HUES6 (cell line): ENCODE data around the gene PLOD2.

Source experiments
- H3K27ac ChIP-seq: 2 replicates; pipeline ENCODE4 v1.7.0; 2013; ENCODE audit warnings: low read depth, mild to moderate bottlenecking, low read length, inconsistent platforms
- H3K27me3 ChIP-seq: 2 replicates; pipeline ENCODE4 v1.6.1; 2013; ENCODE audit warnings: low read length; ENCODE audit not compliant: control insufficient read depth, insufficient read depth
- H3K36me3 ChIP-seq: 2 replicates; pipeline ENCODE4 v1.6.1; 2013; ENCODE audit warnings: low read length; ENCODE audit not compliant: control insufficient read depth, insufficient read depth
- H3K4me1 ChIP-seq: 2 replicates; pipeline ENCODE4 v1.6.1; 2013; ENCODE audit warnings: low read length; ENCODE audit not compliant: control insufficient read depth, insufficient read depth
- H3K4me3 ChIP-seq: 2 replicates; pipeline ENCODE4 v1.5.1; 2013; ENCODE audit warnings: low read depth, low read length
- H3K9ac ChIP-seq: one replicate; pipeline ENCODE4 v1.6.1; 2013; ENCODE audit warnings: mild to moderate bottlenecking, low read length
- H3K9me3 ChIP-seq: 2 replicates; pipeline ENCODE4 v1.6.1; 2013; ENCODE audit warnings: low read depth, low read length; ENCODE audit not compliant: control insufficient read depth, insufficient read depth

The PLOD2 gene

DNA sequence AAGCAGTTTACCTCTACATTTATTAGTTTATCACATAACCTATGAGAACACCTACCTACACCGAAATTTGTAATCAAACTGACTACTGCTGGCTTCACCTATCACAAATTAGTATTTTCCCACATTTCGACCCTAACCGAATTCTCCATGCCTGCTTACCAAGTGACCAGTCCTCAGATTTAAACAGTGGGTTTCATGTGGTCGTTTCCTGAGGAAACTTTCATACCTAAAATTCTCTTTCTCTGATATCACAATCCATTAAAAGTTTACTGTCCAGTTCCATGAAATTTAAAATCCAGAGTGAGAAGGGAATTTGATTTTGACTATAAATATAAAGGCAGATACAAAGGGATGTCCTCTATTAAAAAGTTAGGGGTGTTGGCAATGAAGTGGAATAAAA, 1.9 kb downstream of the PLOD2 start:
- 0 out of 2 replicates have a peak overlapping the region, but pooled peaks have one; percentile 46 for H3K27ac ChIP-seq
- H3K36me3 ChIP-seq: no peaks in the 10 kb centered on the region
- peak overlapping the region; percentile 72 for H3K4me3 ChIP-seq
- H3K4me1 ChIP-seq: peaks cover 36% of the 10 kb centered on the region; the same call in 1 of the 2 replicates
- peak overlapping the region; percentile 34 for H3K9ac ChIP-seq
- peaks cover 14% of the 10 kb centered on the region; the same call in 1 of the 2 replicates for H3K27me3 ChIP-seq
- no peaks in the 10 kb centered on the region for H3K9me3 ChIP-seq

DNA sequence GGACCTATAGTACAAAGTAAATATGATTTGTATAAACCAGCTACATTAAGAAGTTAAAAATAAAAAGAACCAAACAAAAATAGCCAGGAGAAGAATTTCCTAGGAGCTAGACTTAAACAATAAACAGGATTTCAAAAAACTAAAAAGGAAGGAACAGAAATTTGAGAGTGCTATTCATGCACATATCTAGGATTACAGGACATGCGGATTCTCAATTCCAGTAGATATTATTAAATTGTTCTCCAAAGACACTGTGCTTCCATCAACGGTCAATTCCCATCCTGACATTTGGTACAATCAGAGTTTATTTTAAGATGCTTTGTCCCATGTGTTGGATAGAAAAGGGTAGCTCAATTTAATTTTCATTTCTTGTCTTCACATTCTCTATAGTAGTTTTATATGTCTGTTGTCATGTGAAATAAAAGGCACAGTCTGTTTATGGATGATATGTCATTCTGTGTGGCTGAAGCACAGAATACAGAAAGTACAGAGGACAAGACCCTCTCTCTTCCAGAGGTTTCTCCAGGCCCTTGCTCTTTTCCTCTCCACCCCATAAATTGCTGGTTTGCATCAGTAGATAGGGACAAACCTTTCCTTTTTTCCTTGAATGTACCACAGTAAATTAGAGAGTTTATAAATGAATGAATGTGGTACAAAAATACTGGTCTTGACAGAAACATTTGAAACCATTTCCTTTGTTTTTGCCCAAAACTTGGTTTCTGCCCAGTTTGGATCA, 3.5 kb downstream of the PLOD2 start:
- peaks cover 12% of the 10 kb centered on the region; the same call in 1 of the 2 replicates for H3K27me3 ChIP-seq
- H3K4me3 ChIP-seq: no peak overlapping the region
- peaks cover 45% of the 10 kb centered on the region for H3K4me1 ChIP-seq
- H3K27ac ChIP-seq: no peak overlapping the region
- no peaks in the 10 kb centered on the region for H3K9me3 ChIP-seq
- no peaks in the 10 kb centered on the region for H3K36me3 ChIP-seq
- no peak overlapping the region for H3K9ac ChIP-seq

DNA sequence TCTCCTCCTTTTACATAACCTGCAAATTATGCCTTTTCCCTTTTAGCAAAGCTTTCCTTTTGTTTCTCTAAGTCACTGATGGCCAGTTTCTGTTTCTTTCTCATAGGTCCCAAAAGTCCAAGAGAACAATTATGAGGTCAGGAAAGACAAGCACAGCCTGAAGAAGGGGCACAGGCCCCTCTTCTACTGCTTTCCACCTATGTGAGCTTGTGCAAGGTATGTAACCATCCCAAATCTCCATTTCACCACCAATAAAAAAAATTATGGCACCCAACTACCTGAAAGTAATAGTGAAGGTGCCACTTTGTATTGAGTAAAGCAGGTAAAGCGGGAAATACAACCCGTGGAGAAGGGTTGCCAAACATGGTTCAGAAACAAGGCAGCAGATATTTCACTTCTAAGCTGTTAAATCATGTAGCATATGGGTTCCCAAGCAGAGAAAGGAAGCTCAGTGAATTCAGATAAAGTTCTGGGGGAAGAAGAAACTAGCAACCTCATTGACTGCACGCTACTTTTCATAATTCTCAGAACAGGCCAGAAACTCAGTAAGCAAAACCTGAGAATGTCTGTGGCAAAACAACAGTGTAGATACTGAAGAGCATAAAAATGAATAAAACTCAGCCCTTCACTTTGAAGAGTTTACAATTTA, 4.2 kb downstream of the PLOD2 start:
- H3K4me1 ChIP-seq: peaks cover 40% of the 10 kb centered on the region
- no peak overlapping the region for H3K9ac ChIP-seq
- no peaks in the 10 kb centered on the region for H3K9me3 ChIP-seq
- H3K4me3 ChIP-seq: no peak overlapping the region
- H3K27ac ChIP-seq: no peak overlapping the region
- peaks cover 5% of the 10 kb centered on the region; the same call in 1 of the 2 replicates for H3K27me3 ChIP-seq
- H3K36me3 ChIP-seq: no peaks in the 10 kb centered on the region

DNA sequence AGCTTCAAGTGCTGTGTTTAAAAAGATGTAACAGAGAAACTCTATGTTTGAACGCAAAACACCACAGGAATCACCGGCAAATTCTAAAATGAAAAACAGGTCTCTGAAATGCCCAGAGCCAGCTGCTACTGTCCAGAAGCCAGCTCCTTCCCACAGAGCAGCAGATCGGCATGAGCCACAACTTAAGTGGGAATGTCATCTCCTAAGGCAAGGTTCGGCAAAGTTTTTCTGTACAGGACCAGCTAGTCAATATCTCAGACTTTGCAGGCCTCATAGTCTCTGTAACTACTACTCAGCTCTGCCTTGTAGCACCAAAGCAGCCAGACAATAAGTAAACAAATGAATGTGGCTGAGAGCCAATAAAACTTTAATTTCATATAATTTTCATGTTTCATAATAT, 4.9 kb downstream of the PLOD2 start:
- Histone ChIP-seq H3K9ac (no peak overlapping the region), H3K27me3 (no peaks in the 10 kb centered on the region), H3K9me3 (no peaks in the 10 kb centered on the region), H3K4me3 (no peak overlapping the region), H3K27ac (0 out of 2 replicates have a peak overlapping the region, but pooled peaks have one; percentile 6), H3K36me3 (no peaks in the 10 kb centered on the region), H3K4me1 (peaks cover 38% of the 10 kb centered on the region)

DNA sequence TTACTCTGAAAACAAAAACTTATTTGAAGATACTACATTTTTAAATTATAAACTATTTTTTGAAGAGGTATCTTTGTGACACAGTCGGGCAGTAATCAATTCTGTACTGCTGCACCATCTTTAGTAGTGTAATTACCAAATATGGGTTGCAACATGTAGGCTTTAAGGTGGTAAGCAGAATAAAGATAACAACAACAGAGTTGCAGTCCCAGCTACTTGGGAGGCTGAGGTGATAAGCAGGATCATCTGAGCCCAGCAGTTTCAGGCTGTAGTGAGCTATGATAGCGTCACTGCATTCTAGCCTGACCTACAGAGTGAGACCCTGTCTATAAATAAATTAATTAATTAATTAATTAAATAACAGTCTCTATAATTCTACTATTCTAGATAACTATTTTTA, 6.0 kb downstream of the PLOD2 start:
- Histone ChIP-seq H3K36me3 (no peaks in the 10 kb centered on the region), H3K4me1 (peaks cover 38% of the 10 kb centered on the region), H3K27ac (no peak overlapping the region), H3K9ac (no peak overlapping the region), H3K27me3 (no peaks in the 10 kb centered on the region), H3K4me3 (no peak overlapping the region), H3K9me3 (no peaks in the 10 kb centered on the region)

DNA sequence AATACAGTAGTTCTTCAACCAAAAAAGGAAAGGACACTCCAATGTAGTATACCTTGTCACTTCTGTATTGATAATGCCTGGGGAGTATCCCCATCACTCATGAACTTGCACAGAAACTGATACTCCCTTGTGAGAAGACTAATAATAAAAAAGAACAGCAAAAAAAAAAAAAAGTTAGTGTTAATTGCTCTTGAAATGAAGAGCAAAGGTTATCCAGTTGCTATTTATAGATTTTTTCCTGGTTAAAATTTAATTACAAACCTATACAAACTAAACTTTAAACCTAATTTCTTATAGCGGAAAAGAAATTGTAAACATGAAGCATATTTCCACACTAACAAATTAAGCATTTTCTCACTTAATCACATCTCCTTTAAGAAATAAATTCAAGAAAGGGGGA, 6.7 kb downstream of the PLOD2 start:
- H3K27me3 ChIP-seq: no peaks in the 10 kb centered on the region
- no peaks in the 10 kb centered on the region for H3K36me3 ChIP-seq
- H3K9me3 ChIP-seq: no peaks in the 10 kb centered on the region
- peaks cover 38% of the 10 kb centered on the region for H3K4me1 ChIP-seq
- no peak overlapping the region for H3K9ac ChIP-seq
- no peak overlapping the region for H3K27ac ChIP-seq
- no peak overlapping the region for H3K4me3 ChIP-seq

DNA sequence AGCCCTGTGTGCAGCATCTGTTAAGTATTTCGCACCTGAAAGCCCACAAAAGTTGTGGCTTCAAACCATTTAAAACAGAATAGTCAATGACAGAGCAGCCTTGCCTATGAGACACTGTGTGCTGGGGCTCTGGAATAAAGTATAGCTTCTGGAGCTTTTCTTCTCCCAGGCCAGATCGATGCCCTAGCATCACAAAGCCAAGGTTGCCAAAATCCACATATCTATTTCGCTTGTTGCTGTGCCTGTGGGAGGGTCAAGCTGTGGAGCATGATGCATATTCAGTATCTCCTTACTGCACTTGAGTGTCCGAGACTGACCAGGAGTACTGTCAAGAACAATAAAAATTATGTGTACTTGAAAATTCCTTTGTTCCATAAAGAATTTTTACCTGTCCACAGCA, 7.6 kb downstream of the PLOD2 start:
- no peaks in the 10 kb centered on the region for H3K9me3 ChIP-seq
- no peaks in the 10 kb centered on the region for H3K36me3 ChIP-seq
- no peak overlapping the region for H3K4me3 ChIP-seq
- H3K9ac ChIP-seq: no peak overlapping the region
- no peak overlapping the region for H3K27ac ChIP-seq
- H3K4me1 ChIP-seq: peaks cover 30% of the 10 kb centered on the region
- H3K27me3 ChIP-seq: no peaks in the 10 kb centered on the region

DNA sequence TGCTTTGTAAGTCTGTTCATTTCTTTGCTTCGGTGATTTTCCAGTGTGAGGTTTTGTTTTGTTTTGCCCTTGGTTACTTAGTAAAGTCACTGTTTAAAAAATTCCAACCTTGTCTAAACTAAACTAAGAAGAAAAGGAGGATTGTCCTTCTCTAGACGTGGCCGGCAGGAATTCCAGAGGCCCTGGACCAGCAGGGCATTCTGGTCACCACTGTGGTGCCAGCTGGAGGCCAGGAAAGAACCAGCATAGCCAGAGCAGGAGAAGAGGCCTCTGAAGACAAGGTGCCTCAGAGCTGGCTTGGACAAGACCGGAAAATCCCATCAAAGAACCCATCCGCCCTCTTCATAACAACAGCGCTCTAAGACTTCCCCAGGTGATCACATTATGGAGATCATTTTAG, 8.2 kb downstream of the PLOD2 start:
- Histone ChIP-seq H3K4me1 (peaks cover 26% of the 10 kb centered on the region), H3K27me3 (no peaks in the 10 kb centered on the region), H3K4me3 (no peak overlapping the region), H3K36me3 (no peaks in the 10 kb centered on the region), H3K27ac (no peak overlapping the region), H3K9me3 (no peaks in the 10 kb centered on the region), H3K9ac (no peak overlapping the region)

DNA sequence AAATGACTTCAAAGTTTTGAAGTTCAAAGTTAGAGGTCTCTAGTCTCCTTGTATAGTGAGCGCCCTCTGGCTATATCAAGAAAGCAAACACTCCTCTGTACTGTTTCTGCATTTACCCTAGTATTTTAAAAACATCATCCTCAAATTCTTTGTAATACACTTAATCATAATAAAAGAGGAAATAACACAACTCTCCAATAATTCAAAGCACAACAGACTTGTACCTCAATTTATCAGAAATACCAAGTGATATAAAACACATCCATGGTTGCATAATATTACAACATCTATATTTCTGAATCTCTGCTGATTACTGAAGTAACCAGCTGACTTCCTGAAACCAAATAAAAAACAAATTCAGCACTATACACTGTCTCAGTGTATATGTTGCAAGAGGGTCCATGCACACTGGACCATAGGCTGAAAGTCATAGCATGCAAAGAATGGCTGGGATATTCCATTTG, 12.5 kb downstream of the PLOD2 start:
- no peaks in the 10 kb centered on the region for H3K9me3 ChIP-seq
- H3K4me1 ChIP-seq: peaks cover 7% of the 10 kb centered on the region; the same call in 1 of the 2 replicates
- H3K36me3 ChIP-seq: no peaks in the 10 kb centered on the region
- H3K27ac ChIP-seq: no peak overlapping the region
- no peak overlapping the region for H3K9ac ChIP-seq
- H3K4me3 ChIP-seq: no peak overlapping the region
- no peaks in the 10 kb centered on the region for H3K27me3 ChIP-seq

DNA sequence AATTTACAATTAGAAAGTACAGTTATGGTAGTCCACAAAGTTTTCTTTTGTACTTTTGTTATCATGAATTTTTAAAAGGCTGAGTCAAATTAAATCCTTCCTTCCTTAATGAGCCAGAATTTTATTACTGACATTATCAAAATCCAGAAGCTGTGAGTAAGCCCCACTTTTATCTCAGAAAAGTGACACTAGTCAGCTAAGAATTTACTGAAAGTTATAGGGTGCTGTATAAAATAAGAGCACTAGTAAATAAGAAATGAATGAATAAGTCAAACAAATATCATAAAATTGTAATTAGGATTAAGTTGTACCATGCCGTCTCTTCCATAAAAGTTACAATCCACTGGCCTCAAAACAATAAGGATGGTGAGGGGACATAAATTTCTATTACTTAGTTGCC, 15.3 kb downstream of the PLOD2 start:
- Histone ChIP-seq H3K27me3 (no peaks in the 10 kb centered on the region), H3K9me3 (no peaks in the 10 kb centered on the region), H3K9ac (no peak overlapping the region), H3K27ac (no peak overlapping the region), H3K36me3 (no peaks in the 10 kb centered on the region), H3K4me3 (no peak overlapping the region), H3K4me1 (peaks cover 6% of the 10 kb centered on the region; the same call in 1 of the 2 replicates)

DNA sequence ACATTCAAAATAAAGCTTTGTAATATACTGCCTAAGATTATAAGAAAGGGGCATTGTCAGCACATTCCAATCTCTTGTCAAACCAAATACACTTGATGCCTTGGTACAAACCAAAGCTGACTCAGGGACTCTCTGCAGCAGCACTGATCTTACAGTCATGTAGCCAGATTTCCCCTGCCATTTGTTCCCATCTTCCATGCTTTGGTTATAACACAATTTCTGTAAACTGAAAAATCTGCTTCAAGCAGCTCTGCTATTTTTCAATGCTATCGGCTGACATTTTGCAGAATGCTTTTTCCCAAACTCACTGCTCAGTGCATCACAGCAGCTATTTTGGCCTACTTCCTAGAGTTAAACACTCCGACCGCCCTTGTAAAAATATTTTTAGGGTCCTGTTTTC, 18.2 kb downstream of the PLOD2 start:
- Histone ChIP-seq H3K27ac (no peak overlapping the region), H3K9me3 (no peaks in the 10 kb centered on the region), H3K36me3 (no peaks in the 10 kb centered on the region), H3K4me3 (no peak overlapping the region), H3K9ac (no peak overlapping the region), H3K27me3 (no peaks in the 10 kb centered on the region), H3K4me1 (peaks cover 19% of the 10 kb centered on the region)
